Activated T-cell treated with anti-CD3 and anti-CD28 coated beads for 1 hour (primary cell): ENCODE results near the gene TRIM67.

ENCODE experiments used
- DNase-seq: peaks from one replicate; pipeline ENCODE4 v3.0.0-alpha.2; 2020; ENCODE audit warnings: low read depth

Gene TRIM67

DNA sequence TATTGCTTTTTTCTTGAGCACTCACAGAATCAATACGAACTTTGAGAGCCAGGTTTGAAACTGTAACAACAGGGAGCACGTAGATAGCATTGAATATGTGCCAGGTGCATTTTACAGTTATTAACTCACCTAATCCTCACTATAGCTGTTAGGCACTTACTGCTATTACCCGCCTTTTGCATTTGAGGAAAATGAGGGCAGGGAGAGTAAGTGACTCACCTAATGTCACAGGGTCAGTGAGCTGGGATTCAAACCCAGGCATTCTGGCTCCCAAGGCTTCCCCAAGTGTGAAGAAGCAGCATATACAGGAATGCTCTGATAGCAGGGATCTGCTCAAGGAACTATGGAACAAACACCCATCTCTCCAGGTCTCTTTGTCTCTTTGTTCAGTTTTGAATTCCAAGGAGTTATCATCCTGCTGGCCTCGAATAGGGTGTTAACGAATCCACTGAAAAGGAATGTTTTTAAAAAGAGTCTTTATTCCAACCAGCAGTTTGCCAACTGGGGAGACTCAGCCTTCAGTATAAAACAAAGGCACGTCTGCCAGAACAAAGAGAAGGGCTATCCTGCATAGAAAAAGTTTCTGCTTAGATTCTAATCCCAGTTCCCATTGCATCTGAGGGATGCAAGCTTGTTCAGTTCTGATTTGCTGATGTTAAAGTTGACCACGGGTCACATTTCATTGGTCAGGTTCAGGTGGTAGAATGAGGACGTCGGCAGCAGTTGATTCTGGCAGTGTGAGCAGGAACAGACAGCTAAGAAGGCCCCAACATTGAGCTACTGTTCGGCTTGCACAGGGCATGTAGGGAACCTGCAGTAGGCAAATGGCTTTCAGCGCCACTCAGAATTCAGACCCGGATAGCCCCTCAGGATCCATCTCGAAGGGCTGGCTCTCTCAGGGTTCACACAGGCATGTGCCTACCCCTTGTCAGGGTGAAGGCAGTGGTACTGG, 22.1 kb downstream of the TRIM67 start:
- no peak for DNase-seq

DNA sequence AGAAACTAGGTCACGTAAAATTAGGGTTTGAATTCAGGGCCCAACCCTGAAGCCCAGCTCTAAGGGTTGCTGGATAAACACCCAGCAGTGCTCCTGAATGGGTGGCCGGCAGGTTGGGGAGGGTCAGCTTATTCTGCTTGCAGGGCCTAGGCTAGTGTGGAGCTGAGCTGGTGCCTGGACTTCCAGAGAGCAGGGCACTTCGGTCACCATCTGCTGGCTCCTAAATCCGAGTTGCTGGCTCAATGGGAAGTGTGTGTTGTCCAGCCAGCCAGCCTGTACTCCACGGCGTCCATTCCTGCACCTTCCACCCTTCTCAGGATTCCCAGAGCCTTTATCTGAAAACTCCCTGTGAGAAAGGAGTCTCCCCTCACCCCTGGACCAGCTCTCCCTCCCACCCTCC, 23.0 kb downstream of the TRIM67 start:
- no peak for DNase-seq

GRCh38 chr1:231185391-231185790, 23.5 kb downstream of the TRIM67 start:
- no peak for DNase-seq

DNA sequence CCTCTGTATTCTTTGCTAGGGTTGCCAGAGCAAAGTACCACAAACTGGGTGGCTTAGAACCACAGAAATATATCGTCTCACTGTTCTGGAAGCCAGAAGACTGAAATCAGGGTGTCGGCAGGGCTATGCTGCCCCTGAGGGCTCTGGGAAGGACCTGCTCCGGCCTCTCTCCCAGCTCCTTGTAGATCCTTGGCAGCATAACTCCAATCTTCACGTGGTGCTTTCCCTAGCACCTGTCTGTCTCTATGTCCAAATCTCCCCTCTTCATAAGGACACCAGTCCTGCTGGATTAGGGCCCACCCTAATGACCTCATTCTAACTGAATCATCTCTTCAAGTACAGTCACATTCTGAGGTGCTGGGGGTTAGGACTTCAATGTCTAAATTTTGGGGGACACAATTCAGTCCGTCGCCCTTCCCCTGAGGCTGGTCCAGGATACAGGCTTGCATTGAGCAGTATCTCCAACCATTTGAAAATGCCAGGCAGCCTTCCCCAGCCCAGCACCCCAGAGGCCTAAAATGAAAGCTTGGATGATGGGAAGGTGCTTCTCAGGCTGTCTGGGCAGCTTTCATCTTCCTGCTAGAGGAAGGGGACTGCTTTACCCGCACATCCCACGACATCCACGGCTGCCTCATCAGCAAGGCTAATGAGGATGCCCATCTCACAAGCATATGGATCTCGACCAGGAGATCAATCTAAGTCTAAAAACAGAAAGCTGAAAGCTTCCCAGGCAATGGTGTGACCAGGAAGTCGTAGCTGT, 24.7 kb downstream of the TRIM67 start:
- DNase-seq = no peak

- DNase-seq = no peak
These were observed 25.7 kb downstream of the TRIM67 start for GRCh38 chr1:231187571-231187970.

- no peak for DNase-seq
These were observed 26.2 kb downstream of the TRIM67 start for GRCh38 chr1:231188072-231188471.

- no peak for DNase-seq
These were observed 26.9 kb downstream of the TRIM67 start for GRCh38 chr1:231188768-231189167.

DNA sequence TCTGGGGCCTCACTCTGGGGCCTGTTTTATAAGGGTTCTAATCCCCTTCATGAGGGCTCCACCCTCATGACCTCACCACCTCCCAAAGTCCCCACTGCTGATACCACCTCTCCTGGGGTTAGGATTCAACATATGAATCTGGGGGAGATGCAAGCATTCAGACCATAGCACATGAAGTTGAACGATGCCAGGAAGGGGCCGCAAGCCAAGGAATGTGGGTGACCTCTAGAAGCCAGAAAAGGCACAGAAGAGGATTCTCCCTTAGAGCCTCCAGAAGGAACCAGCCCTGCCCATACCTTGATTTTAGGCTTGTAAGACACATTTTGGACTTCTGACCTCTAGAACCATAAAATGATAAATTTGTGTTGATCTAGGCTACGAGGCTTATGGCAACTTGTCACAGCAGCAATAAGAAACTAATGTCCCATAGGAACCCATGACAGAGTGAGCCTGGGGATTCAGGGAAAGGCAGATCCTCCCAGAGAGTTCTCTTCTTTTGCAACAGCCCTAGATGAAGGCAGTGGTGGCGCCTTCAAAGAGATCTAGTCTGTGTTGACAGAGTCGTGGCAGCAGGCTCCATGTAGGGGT, 27.9 kb downstream of the TRIM67 start:
- DNase-seq = no peak

DNA sequence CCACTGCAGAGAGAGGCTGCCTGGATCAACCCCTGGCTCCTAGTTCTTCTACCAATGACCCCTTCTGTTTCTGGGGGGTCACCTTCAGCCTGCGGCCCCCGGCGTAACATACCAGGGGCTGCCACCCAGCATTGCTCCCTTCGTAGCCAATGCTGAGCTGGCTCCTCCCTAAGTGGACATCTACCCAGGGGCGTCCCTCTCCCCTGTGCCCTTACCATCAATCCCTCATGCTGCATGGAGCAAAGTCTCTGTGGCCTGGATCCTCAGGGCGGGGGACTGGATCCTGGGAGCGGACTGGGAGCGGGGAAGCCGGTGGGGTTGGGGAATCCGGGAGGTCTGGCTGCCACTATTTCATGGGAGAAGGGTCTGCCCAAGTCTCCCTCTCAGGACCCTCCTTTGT, 28.6 kb downstream of the TRIM67 start:
- DNase-seq = no peak

DNA sequence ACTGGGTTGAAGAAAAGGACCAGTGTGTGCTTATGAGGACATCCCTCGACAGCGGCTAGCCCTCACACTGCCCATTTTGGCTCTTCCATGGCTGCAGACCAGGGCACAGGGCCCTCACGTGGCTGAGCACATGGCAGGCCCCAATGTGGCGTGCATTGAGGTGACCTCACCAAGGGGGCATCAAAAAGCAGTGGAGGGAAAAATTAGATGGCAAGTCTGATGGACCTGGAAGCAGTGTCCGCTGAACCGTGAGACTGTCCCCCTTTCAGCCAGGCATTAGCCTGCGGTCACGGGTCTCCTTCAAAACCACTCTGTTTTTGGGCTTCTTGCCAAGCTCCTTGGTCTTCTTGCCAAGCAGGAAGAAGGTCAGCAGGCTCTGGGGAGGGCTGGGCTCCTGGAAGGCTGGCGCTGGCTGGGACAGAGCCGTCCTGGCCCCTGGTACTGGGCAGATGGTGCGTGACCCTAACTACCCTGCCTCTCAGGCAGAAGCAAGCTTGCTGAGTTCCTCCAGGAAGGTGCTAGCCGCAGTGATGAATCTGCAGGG, 30.8 kb downstream of the TRIM67 start:
- DNase-seq = no peak

DNA sequence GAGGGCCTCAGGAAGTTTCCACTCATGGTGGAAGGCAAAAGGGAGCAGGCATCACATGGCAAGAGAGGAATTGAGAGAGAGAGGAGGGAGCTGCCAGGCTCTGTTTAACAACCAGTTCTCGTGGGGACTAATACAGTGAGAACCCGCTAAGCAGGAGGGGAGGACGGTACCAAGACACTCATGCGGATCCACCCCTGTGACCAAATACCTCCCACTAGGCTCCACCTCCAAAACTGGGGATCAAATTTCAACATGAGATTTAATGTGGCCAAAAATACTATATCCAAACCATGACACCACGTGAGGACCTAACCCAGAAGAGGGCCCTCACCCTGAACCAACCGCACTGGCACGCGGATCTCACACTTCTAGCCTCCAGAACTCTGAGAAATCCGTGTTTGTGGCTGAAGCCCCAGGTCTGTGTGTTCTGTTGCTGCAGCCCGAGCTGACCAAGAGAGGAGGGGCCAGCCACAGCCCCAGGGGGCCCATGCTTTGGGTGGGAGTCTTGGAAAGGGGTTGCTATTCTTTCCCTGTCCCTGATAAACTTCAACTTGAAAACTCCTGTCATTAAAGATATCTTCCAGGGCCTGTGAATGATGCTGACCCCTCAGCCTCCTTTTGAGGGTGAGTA, 32.0 kb downstream of the TRIM67 start:
- no peak for DNase-seq

- DNase-seq = no peak
These were observed 32.6 kb downstream of the TRIM67 start for GRCh38 chr1:231194476-231194842.

- no peak for DNase-seq
These were observed 33.1 kb downstream of the TRIM67 start for GRCh38 chr1:231194843-231195516.

GRCh38 chr1:231196307-231196706, 34.4 kb downstream of the TRIM67 start:
- no peak for DNase-seq

DNA sequence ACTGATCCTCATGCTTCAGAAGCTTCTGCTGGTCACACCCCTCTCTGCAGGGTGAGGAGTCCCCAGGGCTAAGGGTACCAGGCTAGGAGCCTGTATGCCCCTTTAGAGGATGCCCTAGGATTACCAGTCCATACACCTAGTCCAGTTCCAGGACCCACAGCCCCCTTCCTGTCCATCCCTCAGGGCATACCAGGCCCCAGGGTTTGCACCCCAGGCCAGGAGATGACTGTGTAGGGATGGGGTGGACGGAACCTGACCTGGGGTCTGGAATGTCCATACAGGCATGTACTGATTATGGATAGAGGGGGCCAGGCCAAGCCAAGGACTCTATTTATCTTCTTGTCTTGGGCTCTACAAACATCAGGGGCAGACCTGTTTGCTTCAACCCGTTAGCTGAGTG, 34.9 kb downstream of the TRIM67 start:
- no peak for DNase-seq

DNA sequence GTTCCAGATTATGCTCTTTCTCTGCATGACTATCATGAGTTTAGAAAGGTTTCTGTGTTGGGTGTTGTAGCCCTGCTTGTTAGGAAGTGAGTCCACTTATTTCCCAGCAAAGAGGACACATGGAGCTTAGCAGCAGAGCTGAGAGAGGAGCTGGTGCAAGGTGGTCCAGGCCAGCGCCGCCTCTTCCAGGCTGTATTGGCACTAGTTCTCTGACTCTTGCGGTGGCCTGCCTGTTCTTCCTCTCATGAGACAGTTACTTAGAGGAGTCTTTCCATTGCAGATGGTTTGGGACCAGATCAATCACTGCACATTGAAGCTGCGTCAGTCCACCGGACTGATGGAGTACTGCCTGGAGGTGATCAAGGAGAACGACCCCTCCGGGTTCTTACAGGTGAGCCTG, 38.0 kb downstream of the TRIM67 start:
- DNase-seq = no peak

DNA sequence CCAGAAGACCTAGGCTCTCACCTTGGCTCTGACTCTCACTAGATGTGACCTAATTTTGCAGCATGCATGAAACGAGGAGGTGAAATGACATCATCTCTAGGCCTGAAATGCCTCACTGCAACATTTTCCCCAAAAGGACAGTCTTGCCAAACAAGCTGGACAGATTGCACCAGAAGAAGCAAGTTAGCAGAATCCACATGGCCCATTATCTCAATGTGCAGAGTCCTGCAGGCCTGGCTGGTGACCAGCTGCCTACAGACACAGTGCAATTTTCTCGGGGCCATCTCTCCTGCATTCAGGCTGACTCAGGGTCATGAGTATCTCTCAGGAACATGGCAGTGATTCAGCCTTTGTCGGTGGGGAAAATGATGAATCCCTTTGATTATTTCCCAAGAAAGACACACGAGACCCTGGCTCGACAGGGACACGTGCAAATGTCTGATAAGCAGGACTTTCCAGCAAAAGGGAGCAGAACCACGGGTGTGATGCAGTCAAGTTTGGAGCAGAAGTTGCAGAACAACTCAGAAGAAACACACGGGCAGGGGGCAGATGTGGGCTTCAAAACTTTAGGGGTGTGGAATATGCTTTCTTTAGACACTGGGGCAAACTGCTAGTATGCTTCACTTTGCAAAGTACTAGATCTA, 38.7 kb downstream of the TRIM67 start:
- DNase-seq = no peak

GRCh38 chr1:231201375-231201978, 39.6 kb downstream of the TRIM67 start:
- DNase-seq = no peak

GRCh38 chr1:231201979-231202633, 40.2 kb downstream of the TRIM67 start:
- DNase-seq = no peak
